ENCODE results near the gene PRX. TPM values are rescaled to one million over a fixed set of nuclear protein-coding genes. Genes with fewer than 3 reads are reported as not detected.

PRX gene
- total and polyA plus RNA-seq, 9 of the 15 experiments (the other 6 are each of a cell fraction or from before 2014, with no cell fraction given), result 0.65 to 3.5 (median 1.7) TPM; not detected in 2

DNA sequence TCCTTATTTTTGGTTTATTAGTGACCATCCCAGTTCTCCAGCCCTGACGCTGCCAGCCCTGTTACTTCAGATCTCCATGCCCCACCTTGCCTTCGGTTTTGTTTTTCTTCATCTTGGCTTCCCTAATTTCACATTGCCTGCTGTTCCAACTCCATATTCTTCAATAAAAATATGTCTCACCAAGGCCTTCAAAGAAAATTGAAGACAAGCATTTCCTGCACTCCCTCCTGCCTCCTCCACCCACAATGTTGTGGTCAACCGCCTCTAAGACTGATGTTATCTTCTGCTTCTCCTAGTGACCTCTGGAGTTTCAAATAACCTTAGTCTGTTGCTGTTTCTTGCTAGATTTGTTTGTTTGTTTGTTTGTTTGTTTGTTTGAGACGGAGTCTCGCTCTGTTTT is 50.1 kb downstream of the PRX start (continued):
- no peak for TF ChIP-seq THAP7 (CRISPR knock-in tag; IDR thresholded peaks at IDR 0.05)
- TF ChIP-seq DPF2 (IDR thresholded peaks at IDR 0.05), result peak; percentile 79; the same call in 1 of the 2 replicates
- TF ChIP-seq BRCA1 (IDR thresholded peaks at IDR 0.05), result no peak
- no peak for TF ChIP-seq BRCA1 (CRISPR knock-in tag; IDR thresholded peaks at IDR 0.05)
- TF ChIP-seq ZNF146 (CRISPR knock-in tag; IDR thresholded peaks at IDR 0.05; ENCODE audit: unreplicated experiment), result no peak
- TF ChIP-seq, protein P1, sequence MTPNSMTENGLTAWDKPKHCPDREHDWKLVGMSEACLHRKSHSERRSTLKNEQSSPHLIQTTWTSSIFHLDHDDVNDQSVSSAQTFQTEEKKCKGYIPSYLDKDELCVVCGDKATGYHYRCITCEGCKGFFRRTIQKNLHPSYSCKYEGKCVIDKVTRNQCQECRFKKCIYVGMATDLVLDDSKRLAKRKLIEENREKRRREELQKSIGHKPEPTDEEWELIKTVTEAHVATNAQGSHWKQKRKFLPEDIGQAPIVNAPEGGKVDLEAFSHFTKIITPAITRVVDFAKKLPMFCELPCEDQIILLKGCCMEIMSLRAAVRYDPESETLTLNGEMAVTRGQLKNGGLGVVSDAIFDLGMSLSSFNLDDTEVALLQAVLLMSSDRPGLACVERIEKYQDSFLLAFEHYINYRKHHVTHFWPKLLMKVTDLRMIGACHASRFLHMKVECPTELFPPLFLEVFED (CRISPR knock-in tag; conservative IDR thresholded peaks at IDR 0.05), result no peak
- no peak for TF ChIP-seq SUPT5H (IDR thresholded peaks at IDR 0.05)
- no peak for TF ChIP-seq ZFP30 (CRISPR knock-in tag; IDR thresholded peaks at IDR 0.05; ENCODE audit: borderline replicate concordance)
- TF ChIP-seq, protein P2, sequence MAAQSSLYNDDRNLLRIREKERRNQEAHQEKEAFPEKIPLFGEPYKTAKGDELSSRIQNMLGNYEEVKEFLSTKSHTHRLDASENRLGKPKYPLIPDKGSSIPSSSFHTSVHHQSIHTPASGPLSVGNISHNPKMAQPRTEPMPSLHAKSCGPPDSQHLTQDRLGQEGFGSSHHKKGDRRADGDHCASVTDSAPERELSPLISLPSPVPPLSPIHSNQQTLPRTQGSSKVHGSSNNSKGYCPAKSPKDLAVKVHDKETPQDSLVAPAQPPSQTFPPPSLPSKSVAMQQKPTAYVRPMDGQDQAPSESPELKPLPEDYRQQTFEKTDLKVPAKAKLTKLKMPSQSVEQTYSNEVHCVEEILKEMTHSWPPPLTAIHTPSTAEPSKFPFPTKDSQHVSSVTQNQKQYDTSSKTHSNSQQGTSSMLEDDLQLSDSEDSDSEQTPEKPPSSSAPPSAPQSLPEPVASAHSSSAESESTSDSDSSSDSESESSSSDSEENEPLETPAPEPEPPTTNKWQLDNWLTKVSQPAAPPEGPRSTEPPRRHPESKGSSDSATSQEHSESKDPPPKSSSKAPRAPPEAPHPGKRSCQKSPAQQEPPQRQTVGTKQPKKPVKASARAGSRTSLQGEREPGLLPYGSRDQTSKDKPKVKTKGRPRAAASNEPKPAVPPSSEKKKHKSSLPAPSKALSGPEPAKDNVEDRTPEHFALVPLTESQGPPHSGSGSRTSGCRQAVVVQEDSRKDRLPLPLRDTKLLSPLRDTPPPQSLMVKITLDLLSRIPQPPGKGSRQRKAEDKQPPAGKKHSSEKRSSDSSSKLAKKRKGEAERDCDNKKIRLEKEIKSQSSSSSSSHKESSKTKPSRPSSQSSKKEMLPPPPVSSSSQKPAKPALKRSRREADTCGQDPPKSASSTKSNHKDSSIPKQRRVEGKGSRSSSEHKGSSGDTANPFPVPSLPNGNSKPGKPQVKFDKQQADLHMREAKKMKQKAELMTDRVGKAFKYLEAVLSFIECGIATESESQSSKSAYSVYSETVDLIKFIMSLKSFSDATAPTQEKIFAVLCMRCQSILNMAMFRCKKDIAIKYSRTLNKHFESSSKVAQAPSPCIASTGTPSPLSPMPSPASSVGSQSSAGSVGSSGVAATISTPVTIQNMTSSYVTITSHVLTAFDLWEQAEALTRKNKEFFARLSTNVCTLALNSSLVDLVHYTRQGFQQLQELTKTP (IDR thresholded peaks at IDR 0.05; ENCODE audit: low read depth in 1 of 2, partially characterized antibody in 2 of 2), result no peak
- TF ChIP-seq, protein P3, sequence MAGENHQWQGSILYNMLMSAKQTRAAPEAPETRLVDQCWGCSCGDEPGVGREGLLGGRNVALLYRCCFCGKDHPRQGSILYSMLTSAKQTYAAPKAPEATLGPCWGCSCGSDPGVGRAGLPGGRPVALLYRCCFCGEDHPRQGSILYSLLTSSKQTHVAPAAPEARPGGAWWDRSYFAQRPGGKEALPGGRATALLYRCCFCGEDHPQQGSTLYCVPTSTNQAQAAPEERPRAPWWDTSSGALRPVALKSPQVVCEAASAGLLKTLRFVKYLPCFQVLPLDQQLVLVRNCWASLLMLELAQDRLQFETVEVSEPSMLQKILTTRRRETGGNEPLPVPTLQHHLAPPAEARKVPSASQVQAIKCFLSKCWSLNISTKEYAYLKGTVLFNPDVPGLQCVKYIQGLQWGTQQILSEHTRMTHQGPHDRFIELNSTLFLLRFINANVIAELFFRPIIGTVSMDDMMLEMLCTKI (IDR thresholded peaks at IDR 0.05; ENCODE audit: partially characterized antibody), result no peak
- TF ChIP-seq MYNN (IDR thresholded peaks at IDR 0.05), result no peak
- no peak for TF ChIP-seq MYNN (CRISPR knock-in tag; IDR thresholded peaks at IDR 0.05)
- TF ChIP-seq ZNF197 (CRISPR knock-in tag; IDR thresholded peaks at IDR 0.05; ENCODE audit: low read depth), result no peak
- no peak for TF ChIP-seq HMG20B (CRISPR knock-in tag; IDR thresholded peaks at IDR 0.05)
- TF ChIP-seq RFX5 (IDR thresholded peaks at IDR 0.05; ENCODE audit: low read depth, low read length), result no peak
- no peak for TF ChIP-seq CREBBP (IDR thresholded peaks at IDR 0.05; ENCODE audit: low read depth, low read length)
- no peak for TF ChIP-seq ZNF143 (CRISPR knock-in tag; IDR thresholded peaks at IDR 0.05)
- no peak for TF ChIP-seq ZFP1 (CRISPR knock-in tag; IDR thresholded peaks at IDR 0.05)
- no peak for TF ChIP-seq ZFP91 (CRISPR knock-in tag; IDR thresholded peaks at IDR 0.05)
